HepG2 (cell line): ENCODE results near the gene SEC24D. TPM values are rescaled to one million over a fixed set of nuclear protein-coding genes. Genes with fewer than 3 reads are reported as not detected.

Experiments used
- ATAC-seq: fragments of 200-7000 bp; cut with Tn5 transposase; 3 replicates; pipeline ENCODE4 v1.9.1; 2020; ENCODE audit warnings: mild to moderate bottlenecking, moderate library complexity
- BruUV-seq: library from RNA; stranded (reverse); fragments of 400-500 nt; replicated peaks from 2 replicates; lab custom pipeline; 2021; lab: Mats Ljungman, UMichigan
- CTCF ChIA-PET: fragments of 300-600 bp; formaldehyde crosslinking; extraction: SDS; loops from one replicate; lab custom pipeline; 2021; ENCODE audit warnings: low total read pairs, inconsistent platforms, low intra/inter-chr PET ratio; lab: Yijun Ruan, JAX
- POLR2A ChIA-PET: fragments of 350-600 bp; sonication (Branson Sonifier 250); formaldehyde crosslinking; loops from one replicate; lab custom pipeline; 2020; ENCODE audit warnings: antibody characterized with exemption, inconsistent platforms; lab: Yijun Ruan, JAX
- DNase-seq: peaks from one replicate; pipeline ENCODE4 v3.0.0-alpha.2; 2015; ENCODE audit warnings: low spot score
- FAIRE-seq: peaks from 3 replicates; lab custom pipeline; 2011; peaks lifted over from hg19 to GRCh38; lab: Jason Lieb, UNC
- H2AFZ ChIP-seq: one replicate; pipeline ENCODE4 v1.6.1; 2011; ENCODE audit warnings: low read length, inconsistent platforms
- H3K27ac ChIP-seq: fragments of 300-600 bp; 3 replicates; pipeline ENCODE4 v1.8.0; 2011; ENCODE audit warnings: mixed run types, mild to moderate bottlenecking, mixed read lengths, low read length, inconsistent platforms; ENCODE audit not compliant: insufficient read depth; ENCODE audit errors: extremely low read length
- H3K27me3 ChIP-seq, 2 experiments: fragments of 200-600 bp in 1 of 2; 2 replicates in 1 of 2; 3 replicates in 1 of 2; pipeline versions ENCODE4 v1.6.0 to v1.8.0; 2011; ENCODE audit warnings: low read length in 2 of 2, mild to moderate bottlenecking in 2 of 2, moderate library complexity in 2 of 2, inconsistent platforms in 1 of 2; ENCODE audit not compliant: insufficient read depth in 2 of 2, control insufficient read depth in 1 of 2
- H3K36me3 ChIP-seq, 2 experiments: fragments of 200-600 bp in 1 of 2; replicated peaks in 1 of 2; 2 replicates in 1 of 2; 3 replicates in 1 of 2; pipeline versions ENCODE4 v1.5.1 to v1.8.0; 2011; ENCODE audit warnings: low read length in 2 of 2, inconsistent platforms in 1 of 2; ENCODE audit not compliant: insufficient read depth in 2 of 2, control insufficient read depth in 1 of 2
- H3K4me1 ChIP-seq: 2 replicates; pipeline ENCODE4 v1.5.1; 2012; ENCODE audit warnings: low read length, inconsistent platforms; ENCODE audit not compliant: insufficient read depth
- H3K4me2 ChIP-seq: 2 replicates; pipeline ENCODE4 v1.6.0; 2011; ENCODE audit warnings: low read depth, low read length, inconsistent platforms
- H3K4me3 ChIP-seq, 3 experiments: fragments of 200-600 bp in 1 of 3; sonication (generic), shearing (Covaris generic) in 1 of 3; replicated peaks in 1 of 3; 2 replicates each; pipeline ENCODE4 v1.5.1; 2011 to 2016; ENCODE audit warnings: low read length in 3 of 3, inconsistent platforms in 2 of 3, low read depth in 2 of 3, mild to moderate bottlenecking in 2 of 3, control low read depth in 1 of 3, mixed read lengths in 1 of 3; ENCODE audit not compliant: insufficient read depth in 1 of 3
- H3K79me2 ChIP-seq: one replicate; pipeline ENCODE4 v1.6.1; 2011; ENCODE audit warnings: low read length, inconsistent platforms; ENCODE audit not compliant: insufficient read depth
- H3K9ac ChIP-seq: 2 replicates; pipeline ENCODE4 v1.6.0; 2011; ENCODE audit warnings: mild to moderate bottlenecking, low read depth, low read length, inconsistent platforms; ENCODE audit not compliant: insufficient read depth
- H3K9me3 ChIP-seq: 2 replicates; pipeline ENCODE4 v1.5.1; 2012; ENCODE audit warnings: mild to moderate bottlenecking, low read length
- H4K20me1 ChIP-seq: 2 replicates; pipeline ENCODE4 v1.6.0; 2011; ENCODE audit warnings: inconsistent platforms, mild to moderate bottlenecking, low read length, moderate library complexity; ENCODE audit not compliant: insufficient read depth
- ESRRA ChIP-seq: sonication (generic); formaldehyde crosslinking; IDR thresholded peaks from 2 replicates; pipeline ENCODE4 v1.5.1; 2020; ENCODE audit warnings: mild to moderate bottlenecking, low read depth, missing genetic modification reagents
- GTF3A ChIP-seq: sonication (generic); formaldehyde crosslinking; conservative IDR thresholded peaks from 2 replicates; pipeline ENCODE4 v1.4.0; 2020; ENCODE audit warnings: mild to moderate bottlenecking, missing genetic modification reagents
- HNF4A ChIP-seq: sonication (generic); formaldehyde crosslinking; IDR thresholded peaks from 2 replicates; pipeline ENCODE4 v1.4.0; 2020; ENCODE audit warnings: missing genetic modification reagents
- HNF4G ChIP-seq, 2 experiments: sonication (generic) in 1 of 2; formaldehyde crosslinking in 1 of 2; IDR thresholded peaks; 2 replicates each; pipeline versions ENCODE4 v1.4.0 to v1.6.1; 2011 to 2020; ENCODE audit warnings: borderline replicate concordance in 2 of 2, low read depth in 2 of 2, mild to moderate bottlenecking in 2 of 2, low read length in 1 of 2, missing genetic modification reagents in 1 of 2, moderate library complexity in 1 of 2
- MAFF ChIP-seq: IDR thresholded peaks from 2 replicates; pipeline ENCODE4 v1.6.1; 2011; ENCODE audit warnings: low read depth, low read length, improper control_type of control experiment
- MAFK ChIP-seq, 2 experiments: IDR thresholded peaks in 1 of 2; conservative IDR thresholded peaks in 1 of 2; 2 replicates each; pipeline ENCODE4 v1.6.1; 2011; ENCODE audit warnings: improper control_type of control experiment in 2 of 2, low read length in 2 of 2
- NFE2L2 ChIP-seq: fragments of 150-350 bp; IDR thresholded peaks from 2 replicates; pipeline ENCODE4 v1.6.1; 2014; ENCODE audit warnings: low read length
- NR2F1 ChIP-seq, 2 experiments: fragments of 450-650 bp in 1 of 2; formaldehyde crosslinking in 1 of 2; IDR thresholded peaks; 2 replicates each; pipeline versions ENCODE4 v1.5.0 to v1.6.1; 2016 to 2020; ENCODE audit warnings: mild to moderate bottlenecking in 1 of 2, missing compliant biosample characterization in 1 of 2, missing genetic modification reagents in 1 of 2, moderate library complexity in 1 of 2
- RARA ChIP-seq: IDR thresholded peaks from 2 replicates; pipeline ENCODE4 v1.6.1; 2016; ENCODE audit warnings: missing genetic modification reagents, missing compliant biosample characterization
- RXRA ChIP-seq: sonication (generic); formaldehyde crosslinking; IDR thresholded peaks from 2 replicates; pipeline ENCODE4 v1.5.1; 2020; ENCODE audit warnings: missing genetic modification reagents
- SP5 ChIP-seq: IDR thresholded peaks from 2 replicates; pipeline ENCODE4 v1.6.1; 2016; ENCODE audit warnings: low read depth, borderline replicate concordance
- ZMYM4 ChIP-seq: sonication (generic); formaldehyde crosslinking; IDR thresholded peaks from 2 replicates; pipeline ENCODE4 v1.8.1; 2023; ENCODE audit warnings: mild to moderate bottlenecking, missing genetic modification reagents
- ZNF136 ChIP-seq: sonication (generic); formaldehyde crosslinking; IDR thresholded peaks from 2 replicates; pipeline ENCODE4 v1.8.1; 2022; ENCODE audit warnings: low read depth, mild to moderate bottlenecking, moderate library complexity, missing genetic modification reagents
- ZNF567 ChIP-seq: sonication (generic); formaldehyde crosslinking; IDR thresholded peaks from 2 replicates; pipeline ENCODE4 v1.8.1; 2023; ENCODE audit warnings: mild to moderate bottlenecking, missing genetic modification reagents, borderline replicate concordance
- ZSCAN30 ChIP-seq: sonication (generic); formaldehyde crosslinking; IDR thresholded peaks from 2 replicates; pipeline ENCODE4 v1.5.0; 2020; ENCODE audit warnings: mild to moderate bottlenecking, missing genetic modification reagents
- WGBS: methylation state at CpG from one replicate; pipeline ENCODE4 v1.1.6; 2017; ENCODE audit warnings: low lambda C conversion rate; 5-methylcytosine and 5-hydroxymethylcytosine counted together
- in situ Hi-C: cut with HindIII; loops from 2 replicates; pipeline ENCODE4 v1.10.0; 2017; ENCODE audit warnings: low pct_unique_long_range_greater_than_20kb; ENCODE audit not compliant: extremely low pct_ligation_motif_present
- intact Hi-C: fragments of 100-400 bp; cut with micrococcal nuclease; formaldehyde crosslinking; loops from one replicate; pipeline ENCODE4 v1.10.0; 2022; ENCODE audit not compliant: unreplicated experiment
- polyA plus RNA-seq, 8 experiments: library from polyadenylated mRNA; depleted of rRNA in 3 of 8; stranded (reverse) in 7 of 8; unstranded in 1 of 8; fragments of >200 nt; fragmentation: Illumina TruSeq in 4 of 8; extraction: Trizol in 4 of 8; gene quantifications; 2 replicates each; pipeline versions ENCODE4 v1.2.1 to v1.2.3, GENCODE V29; 2011 to 2016; ENCODE audit warnings: low read depth in 4 of 8, missing spikeins in 1 of 8, mixed read lengths in 1 of 8; ENCODE audit not compliant: insufficient read depth in 1 of 8
- total RNA-seq, 5 experiments: library from RNA; depleted of rRNA; stranded (reverse); fragments of >200 nt; fragmentation: Illumina TruSeq; extraction: Trizol; gene quantifications; 2 replicates each; pipeline ENCODE4 v1.2.3, GENCODE V29; 2016; ENCODE audit warnings: low read depth in 1 of 5
- TF ChIP-seq, protein P1 (sequence below): IDR thresholded peaks from 2 replicates; pipeline ENCODE4 v1.6.1; 2012; ENCODE audit warnings: low read length, improper control_type of control experiment
- TF ChIP-seq, protein P2 (sequence below): sonication (generic); formaldehyde crosslinking; IDR thresholded peaks from 2 replicates; pipeline ENCODE4 v1.4.0; 2020; ENCODE audit warnings: missing genetic modification reagents, borderline replicate concordance

Gene SEC24D
- total and polyA plus RNA-seq, 2 of the 13 experiments (the other 11 are each of a cell fraction or from before 2014, with no cell fraction given): 30.0 to 51.1 TPM

DNA sequence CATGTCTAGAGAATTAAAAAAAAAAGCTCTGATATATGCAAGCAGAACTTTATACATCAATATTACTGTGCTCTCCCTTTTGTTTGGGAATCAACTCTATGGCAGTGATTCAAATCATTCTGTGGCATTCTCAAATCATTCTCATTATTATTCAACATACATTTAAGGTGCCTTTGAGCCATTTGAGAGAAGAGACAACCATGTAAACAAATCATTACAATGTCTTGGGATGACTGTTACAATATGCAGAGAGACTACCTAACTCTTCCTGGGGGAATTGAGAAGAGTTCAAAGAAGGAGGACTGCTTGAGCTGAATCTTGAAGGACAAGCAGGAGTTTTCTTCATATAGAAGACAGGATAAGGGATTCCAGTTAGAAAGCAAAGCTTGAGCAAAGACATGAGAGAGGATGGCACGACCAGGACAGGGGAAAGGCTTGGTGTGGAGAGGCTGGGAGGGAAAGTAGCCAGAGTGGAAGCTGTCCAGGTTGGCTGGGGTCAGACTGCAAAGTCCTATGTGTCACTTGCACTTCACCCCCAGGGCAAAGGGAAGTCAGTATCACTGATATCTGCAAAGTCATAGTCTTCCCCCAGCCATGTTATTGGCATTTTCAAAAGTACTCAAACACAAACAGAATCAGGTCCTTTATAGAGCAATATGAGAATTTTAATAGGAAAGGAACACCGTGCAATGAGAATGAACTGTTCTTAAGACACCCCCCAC, 9.0 kb downstream of the SEC24D start:
- 61% methylated on average over 2 of the region's 2 CpGs for WGBS
- peak; percentile 6 for DNase-seq

More for the DNA sequence above, 9.0 kb downstream of the SEC24D start:
- intact Hi-C loops: no loop called here
- Histone ChIP-seq H3K27ac (peak overlapping the region; percentile 56), H3K4me1 (peaks cover 46% of the 10 kb centered on the region), H3K9me3 (no peaks in the 10 kb centered on the region), H3K27me3 (no peaks in the 10 kb centered on the region), H3K4me2 (peak overlapping the region; percentile 40), H3K9ac (no peak overlapping the region), H2AFZ (no peak overlapping the region), H3K36me3 (peaks cover 7 to 47% of the 10 kb centered on the region in 2 experiments; a peak in 4 of 5 replicates), H3K4me3 (no peak overlapping the region), H3K79me2 (peaks cover 77% of the 10 kb centered on the region), H4K20me1 (peaks cover 33% of the 10 kb centered on the region)
- POLR2A ChIA-PET: interaction anchor here (2.1 kb wide), 1 partner anchor 9 kb away, joined by 6 read pairs; the partner anchor contains the start of gene SEC24D
- TF ChIP-seq MAFF (0 out of 2 replicates have a peak, but pooled peaks have one; percentile 19), MAFK (conservative IDR thresholded peaks at IDR 0.05 in 1 of 2, IDR thresholded peaks at IDR 0.05 in 1 of 2; ENCODE audit: low read length in 2 of 2) (0 out of 4 replicates have a peak, but pooled peaks of 1 of the 2 experiments have one; percentile 12), ESRRA (CRISPR knock-in tag) (peak; percentile 47; the same call in 1 of the 2 replicates), NR2F1 (CRISPR knock-in tag; IDR thresholded peaks at IDR 0.05) (peak in 1 of 2 experiments; percentile 50; a peak in 1 of 4 replicates), GTF3A (no peak), NFE2L2 (peak; percentile 83), SP5 (CRISPR knock-in tag) (no peak), ZSCAN30 (CRISPR knock-in tag) (no peak), ZNF136 (CRISPR knock-in tag) (no peak), RXRA (peak; percentile 57; the same call in 1 of the 2 replicates), HNF4A (CRISPR knock-in tag) (peak; percentile 87), RARA (CRISPR knock-in tag) (peak; percentile 34; the same call in 1 of the 2 replicates), HNF4G (IDR thresholded peaks at IDR 0.05; ENCODE audit: borderline replicate concordance, low read depth, low read length) (peak; percentile 79), HNF4G (CRISPR knock-in tag; IDR thresholded peaks at IDR 0.05; ENCODE audit: borderline replicate concordance, low read depth) (no peak; the same call in 1 of the 2 replicates), ZNF567 (CRISPR knock-in tag) (no peak), ZMYM4 (CRISPR knock-in tag) (0 out of 2 replicates have a peak, but pooled peaks have one; percentile 20)
- TF ChIP-seq, protein P1, sequence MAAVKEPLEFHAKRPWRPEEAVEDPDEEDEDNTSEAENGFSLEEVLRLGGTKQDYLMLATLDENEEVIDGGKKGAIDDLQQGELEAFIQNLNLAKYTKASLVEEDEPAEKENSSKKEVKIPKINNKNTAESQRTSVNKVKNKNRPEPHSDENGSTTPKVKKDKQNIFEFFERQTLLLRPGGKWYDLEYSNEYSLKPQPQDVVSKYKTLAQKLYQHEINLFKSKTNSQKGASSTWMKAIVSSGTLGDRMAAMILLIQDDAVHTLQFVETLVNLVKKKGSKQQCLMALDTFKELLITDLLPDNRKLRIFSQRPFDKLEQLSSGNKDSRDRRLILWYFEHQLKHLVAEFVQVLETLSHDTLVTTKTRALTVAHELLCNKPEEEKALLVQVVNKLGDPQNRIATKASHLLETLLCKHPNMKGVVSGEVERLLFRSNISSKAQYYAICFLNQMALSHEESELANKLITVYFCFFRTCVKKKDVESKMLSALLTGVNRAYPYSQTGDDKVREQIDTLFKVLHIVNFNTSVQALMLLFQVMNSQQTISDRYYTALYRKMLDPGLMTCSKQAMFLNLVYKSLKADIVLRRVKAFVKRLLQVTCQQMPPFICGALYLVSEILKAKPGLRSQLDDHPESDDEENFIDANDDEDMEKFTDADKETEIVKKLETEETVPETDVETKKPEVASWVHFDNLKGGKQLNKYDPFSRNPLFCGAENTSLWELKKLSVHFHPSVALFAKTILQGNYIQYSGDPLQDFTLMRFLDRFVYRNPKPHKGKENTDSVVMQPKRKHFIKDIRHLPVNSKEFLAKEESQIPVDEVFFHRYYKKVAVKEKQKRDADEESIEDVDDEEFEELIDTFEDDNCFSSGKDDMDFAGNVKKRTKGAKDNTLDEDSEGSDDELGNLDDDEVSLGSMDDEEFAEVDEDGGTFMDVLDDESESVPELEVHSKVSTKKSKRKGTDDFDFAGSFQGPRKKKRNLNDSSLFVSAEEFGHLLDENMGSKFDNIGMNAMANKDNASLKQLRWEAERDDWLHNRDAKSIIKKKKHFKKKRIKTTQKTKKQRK: no peak
- TF ChIP-seq, protein P2, sequence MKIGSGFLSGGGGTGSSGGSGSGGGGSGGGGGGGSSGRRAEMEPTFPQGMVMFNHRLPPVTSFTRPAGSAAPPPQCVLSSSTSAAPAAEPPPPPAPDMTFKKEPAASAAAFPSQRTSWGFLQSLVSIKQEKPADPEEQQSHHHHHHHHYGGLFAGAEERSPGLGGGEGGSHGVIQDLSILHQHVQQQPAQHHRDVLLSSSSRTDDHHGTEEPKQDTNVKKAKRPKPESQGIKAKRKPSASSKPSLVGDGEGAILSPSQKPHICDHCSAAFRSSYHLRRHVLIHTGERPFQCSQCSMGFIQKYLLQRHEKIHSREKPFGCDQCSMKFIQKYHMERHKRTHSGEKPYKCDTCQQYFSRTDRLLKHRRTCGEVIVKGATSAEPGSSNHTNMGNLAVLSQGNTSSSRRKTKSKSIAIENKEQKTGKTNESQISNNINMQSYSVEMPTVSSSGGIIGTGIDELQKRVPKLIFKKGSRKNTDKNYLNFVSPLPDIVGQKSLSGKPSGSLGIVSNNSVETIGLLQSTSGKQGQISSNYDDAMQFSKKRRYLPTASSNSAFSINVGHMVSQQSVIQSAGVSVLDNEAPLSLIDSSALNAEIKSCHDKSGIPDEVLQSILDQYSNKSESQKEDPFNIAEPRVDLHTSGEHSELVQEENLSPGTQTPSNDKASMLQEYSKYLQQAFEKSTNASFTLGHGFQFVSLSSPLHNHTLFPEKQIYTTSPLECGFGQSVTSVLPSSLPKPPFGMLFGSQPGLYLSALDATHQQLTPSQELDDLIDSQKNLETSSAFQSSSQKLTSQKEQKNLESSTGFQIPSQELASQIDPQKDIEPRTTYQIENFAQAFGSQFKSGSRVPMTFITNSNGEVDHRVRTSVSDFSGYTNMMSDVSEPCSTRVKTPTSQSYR (CRISPR knock-in tag): no peak
- in situ Hi-C loops: no loop called here
- ATAC-seq: peak; percentile 83
- no TSS peak for BruUV-seq
- no peak for FAIRE-seq
- CTCF ChIA-PET: no interaction called here
